Posterior cingulate gyrus (tissue), 11 donors: ENCODE data around the gene CCDC9B.

ENCODE experiments used
- DNase-seq, 10 donors: peaks; one replicate each; pipeline versions ENCODE4 v3.0.0 to v3.0.0-alpha.2; 2020 to 2021; ENCODE audit warnings: mixed read lengths in 3 of 10
- intact Hi-C: fragments of 100-400 bp; cut with DNase I; formaldehyde crosslinking; loops from one replicate; pipeline ENCODE4 v1.15.1; 2023

The CCDC9B gene

DNA sequence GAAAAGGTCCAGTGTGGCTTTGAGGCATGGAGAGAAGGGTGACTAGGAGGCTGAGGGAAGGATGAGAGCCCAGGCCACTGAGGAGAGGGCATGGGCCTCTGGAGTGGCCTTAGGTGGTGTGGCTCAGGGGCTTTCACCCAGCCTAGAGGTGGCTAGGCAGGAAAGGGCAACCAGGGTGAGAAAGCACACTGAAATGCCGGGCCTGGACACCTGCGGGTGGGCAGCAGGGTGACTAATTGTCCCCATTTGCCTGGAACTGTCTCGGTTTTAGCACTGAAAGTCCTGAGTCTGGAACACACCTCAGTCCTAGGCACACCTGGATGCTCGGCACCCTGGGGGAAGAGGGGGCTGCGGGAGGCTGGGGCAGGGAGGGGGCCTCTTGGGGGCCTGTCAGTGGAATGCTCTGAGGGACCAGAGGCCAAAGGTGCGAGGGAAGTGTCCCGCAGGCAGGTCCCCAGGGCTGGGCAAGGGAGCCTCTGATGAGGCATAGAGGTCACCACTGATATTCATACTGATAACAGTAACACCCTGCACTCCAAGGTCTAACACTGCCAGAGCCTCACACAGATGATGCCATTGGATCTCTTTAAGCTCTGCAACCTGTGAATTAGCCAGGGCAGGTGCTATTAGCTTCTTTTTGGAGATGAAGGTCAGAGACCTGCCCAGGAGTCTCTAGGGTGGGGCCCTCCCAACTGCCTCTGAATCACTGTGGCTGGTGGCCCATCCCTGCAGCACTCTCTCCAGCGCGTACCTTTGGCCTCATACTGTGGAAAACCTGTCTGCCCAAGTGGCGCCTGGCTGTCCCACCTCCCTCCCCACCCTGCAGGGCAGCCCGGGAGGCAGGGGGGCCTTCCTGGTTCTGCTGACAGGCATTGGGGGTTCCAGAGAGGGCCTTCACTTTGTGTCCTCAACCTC is 7.1 kb upstream of the CCDC9B start:
- peak in 1 of 10 donors; percentile 63 for DNase-seq
- intact Hi-C loops = no loop called here

DNA sequence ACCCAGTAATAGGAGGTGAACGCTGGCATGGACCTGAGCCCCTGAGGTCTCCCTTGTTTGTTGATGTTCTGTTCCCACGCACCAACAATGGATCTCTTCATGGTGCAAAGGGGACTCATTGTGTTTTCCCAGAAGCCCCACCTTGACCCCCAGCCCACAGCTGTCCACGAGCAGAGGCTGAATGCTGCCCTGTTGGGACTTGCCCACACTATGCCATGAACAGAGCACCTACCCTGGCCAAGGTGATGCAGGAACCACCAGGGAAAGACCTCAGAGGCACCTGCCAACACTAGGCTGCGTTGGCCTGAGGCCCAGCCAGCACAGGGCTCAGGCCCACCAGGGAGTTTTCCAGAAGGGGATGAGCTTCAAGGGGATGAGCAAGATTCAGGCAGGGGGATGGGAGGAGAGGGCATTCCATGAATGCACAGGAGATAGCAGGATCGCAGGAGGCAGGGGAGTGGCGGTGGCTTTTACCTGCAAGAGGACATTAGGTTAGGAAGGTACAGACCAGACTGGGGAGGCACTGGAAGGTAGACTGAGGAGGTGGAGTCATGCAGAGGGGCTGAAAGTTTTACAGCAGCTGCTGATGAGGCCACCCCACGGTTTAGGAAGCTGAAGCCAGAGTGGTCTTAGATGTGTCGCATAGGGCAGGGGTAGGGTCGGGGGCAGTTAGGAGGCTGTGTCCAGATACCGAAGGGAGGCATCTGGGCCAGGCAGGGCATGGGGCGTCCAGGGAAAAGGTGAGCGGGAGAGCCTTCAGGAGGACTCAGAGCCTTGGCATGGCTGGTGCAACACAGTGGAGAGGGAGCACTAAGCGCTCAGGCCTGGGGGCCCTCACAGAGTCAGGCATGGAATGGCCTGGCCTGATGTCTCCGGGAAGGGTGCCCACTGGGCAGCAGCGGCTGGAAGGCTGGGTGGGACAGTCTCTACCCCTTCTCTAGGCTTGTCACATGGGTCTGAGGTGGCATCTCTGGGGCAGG is 6.1 kb upstream of the CCDC9B start:
- intact Hi-C loops = no loop called here
- DNase-seq = peak in 1 of 10 donors; percentile 64

GRCh38 chr15:40345867-40346578 is 5.3 kb upstream of the CCDC9B start:
- intact Hi-C loops = no loop called here
- DNase-seq = peak in 1 of 10 donors; percentile 52

DNA sequence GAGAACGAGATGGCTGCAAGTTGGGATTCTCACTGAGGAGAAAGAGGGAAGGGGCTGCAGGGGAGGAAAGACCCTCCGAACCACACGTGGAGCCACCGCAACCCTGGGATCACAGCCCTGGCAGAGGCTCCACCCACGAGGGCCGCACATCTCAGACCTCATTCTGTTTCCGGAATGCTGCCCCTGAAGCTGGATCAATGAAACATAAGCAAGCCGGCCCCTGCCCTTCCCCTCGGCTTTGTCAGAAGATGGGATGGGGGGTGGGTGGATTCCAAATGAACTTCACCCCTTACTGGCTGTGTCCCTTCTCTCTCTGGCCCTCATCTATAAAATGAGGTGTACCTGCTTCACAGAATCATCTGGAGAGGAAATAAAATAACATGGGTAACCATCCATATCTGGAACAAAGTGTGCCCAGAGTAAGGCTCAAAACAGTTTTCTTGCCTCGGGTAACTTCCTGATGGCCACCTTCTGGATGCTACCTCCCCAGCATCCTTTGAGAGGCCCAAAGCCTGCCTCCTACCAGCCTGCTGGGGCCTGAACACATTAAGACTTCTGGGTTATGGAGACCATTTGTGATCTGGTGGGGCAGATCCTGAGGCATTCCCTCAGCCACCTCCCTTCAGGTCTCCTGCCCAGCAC is 4.6 kb upstream of the CCDC9B start:
- intact Hi-C loops = no loop called here
- peak in 1 of 10 donors; percentile 50 for DNase-seq

DNA sequence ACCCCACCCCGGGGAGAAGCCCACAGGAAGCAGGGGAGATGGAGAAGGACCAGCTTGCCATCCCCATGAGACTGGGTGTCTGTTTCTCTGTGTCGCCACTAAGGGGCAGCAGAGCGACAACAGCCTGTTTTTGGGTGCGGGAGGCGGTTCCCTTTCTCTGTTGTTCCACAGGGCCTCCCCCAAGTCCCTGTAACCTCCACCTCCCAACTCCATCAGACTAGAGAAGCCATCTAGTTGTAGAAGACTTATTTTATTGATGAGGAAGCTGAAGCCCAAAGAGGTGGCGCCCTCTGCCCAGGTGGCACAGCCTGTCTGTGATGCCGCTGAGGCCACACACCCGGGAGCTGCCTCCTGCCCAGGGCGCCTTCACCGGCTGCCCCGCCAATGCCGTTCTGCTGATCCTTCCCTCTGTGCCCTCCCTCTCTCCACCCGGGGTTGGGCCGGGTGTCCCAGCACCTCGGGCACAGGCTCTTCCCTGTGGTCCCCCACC is 3.9 kb upstream of the CCDC9B start:
- peak in 9 of 10 donors; percentile 68 to 96 (median 75) for DNase-seq

DNA sequence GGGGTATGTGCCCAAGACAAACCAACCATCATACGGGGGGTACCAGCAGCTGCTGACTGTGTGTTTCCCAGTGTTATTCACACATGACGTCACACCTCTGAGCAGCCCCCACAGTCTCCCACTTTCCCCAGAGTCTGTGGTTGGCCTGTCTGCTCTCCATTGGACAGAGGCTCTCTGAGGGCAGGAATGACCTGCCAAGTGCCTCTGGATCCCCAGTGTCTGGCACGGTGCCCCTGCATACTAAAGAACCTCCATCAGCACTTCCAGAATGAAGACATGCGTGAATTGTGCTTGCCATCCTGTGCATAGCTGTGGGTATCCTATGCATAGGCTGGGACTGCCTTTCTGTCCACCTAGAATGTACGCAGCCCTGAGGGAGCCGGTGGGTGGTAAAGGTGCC is 3.5 kb upstream of the CCDC9B start:
- peak in 1 of 10 donors; percentile 51 for DNase-seq
- intact Hi-C loops = loop anchor here (5.0 kb wide), 1 partner anchor 63 kb away; the partner anchor contains the start of gene IVD

More for the DNA sequence above, 3.9 kb upstream of the CCDC9B start:
- intact Hi-C loops = loop anchor here (5.0 kb wide), 1 partner anchor 63 kb away; the partner anchor contains the start of gene IVD

- peak in 1 of 10 donors; percentile 68 for DNase-seq
- intact Hi-C loops = loop anchor here (5.0 kb wide), 1 partner anchor 64 kb away; the partner anchor contains the start of gene IVD
Measured at GRCh38 chr15:40343512-40343911, 2.8 kb upstream of the CCDC9B start.

GRCh38 chr15:40342416-40343320 is 1.9 kb upstream of the CCDC9B start:
- intact Hi-C loops = loop anchor here (5.0 kb wide), 1 partner anchor 65 kb away; the partner anchor contains the start of gene IVD

GRCh38 chr15:40340038-40340739 is 550 bp downstream of the CCDC9B start:
- peak in 8 of 10 donors; percentile 46 to 93 (median 52) for DNase-seq
- intact Hi-C loops = loop anchor here (5.0 kb wide), 1 partner anchor 67 kb away; the partner anchor contains the start of gene IVD

More at GRCh38 chr15:40342416-40343320, 1.9 kb upstream of the CCDC9B start:
- peak in 2 of 10 donors; percentile 3 to 7 for DNase-seq

DNA sequence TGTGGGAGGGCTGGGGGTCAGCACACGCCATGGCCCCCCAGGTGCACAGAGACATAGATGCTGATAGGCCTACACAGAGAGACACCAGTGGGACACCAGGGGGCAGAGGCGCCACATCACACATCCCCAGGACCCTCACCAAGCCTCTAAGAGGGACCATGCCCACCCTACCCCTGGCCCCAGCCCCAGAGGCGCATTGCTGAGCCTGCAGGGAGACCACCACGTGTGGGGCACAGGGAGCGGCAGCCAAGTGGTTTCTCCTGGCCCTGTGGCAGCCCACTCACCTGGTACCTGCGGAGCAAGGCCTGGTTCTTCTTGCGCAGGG is 1.2 kb downstream of the CCDC9B start:
- peak in 2 of 10 donors; percentile 63 to 84 for DNase-seq
- intact Hi-C loops = loop anchor here (2.0 kb wide), 1 partner anchor 17 kb away; the partner anchor contains the start of gene INAFM2

- DNase-seq = peak in 7 of 10 donors; percentile 51 to 95 (median 68)
- intact Hi-C loops = loop anchor here (2.0 kb wide), 1 partner anchor 16 kb away; the partner anchor contains the start of gene INAFM2
Measured at GRCh38 chr15:40338921-40339620, 1.7 kb downstream of the CCDC9B start.

- intact Hi-C loops = loop anchor here (2.0 kb wide), 1 partner anchor 15 kb away; the partner anchor contains the start of gene INAFM2
- DNase-seq = peak in 8 of 10 donors; percentile 47 to 91 (median 58)
Measured at GRCh38 chr15:40338041-40338657, 2.6 kb downstream of the CCDC9B start.

- intact Hi-C loops = no loop called here
Measured at GRCh38 chr15:40337597-40337996, 3.1 kb downstream of the CCDC9B start.

GRCh38 chr15:40336744-40337122 is 4.0 kb downstream of the CCDC9B start:
- peak in 2 of 10 donors; percentile 69 to 82 for DNase-seq

More at GRCh38 chr15:40337597-40337996, 3.1 kb downstream of the CCDC9B start:
- DNase-seq = peak in 3 of 10 donors; percentile 72 to 87 (median 80)

GRCh38 chr15:40335938-40336743 is 4.6 kb downstream of the CCDC9B start:
- intact Hi-C loops = no loop called here
- DNase-seq = peak in 1 of 10 donors; percentile 49

More at GRCh38 chr15:40336744-40337122, 4.0 kb downstream of the CCDC9B start:
- intact Hi-C loops = no loop called here
